ENCODE measurements around the gene PLPP4. TPM values are rescaled to one million over a fixed set of nuclear protein-coding genes. Genes with fewer than 3 reads are reported as not detected.

The PLPP4 gene
- total and polyA plus RNA-seq, 2 of the 13 experiments (the other 11 are each of a cell fraction or from before 2014, with no cell fraction given): not detected

- Histone ChIP-seq H3K27ac (ENCODE audit: extremely low read length, insufficient read depth, low read length) (no peak overlapping the region), H3K36me3 (replicated peaks in 1 of 2; ENCODE audit: control insufficient read depth in 1 of 2, insufficient read depth in 2 of 2, low read length in 2 of 2) (no peaks in the 10 kb centered on the region), H3K9ac (ENCODE audit: insufficient read depth, low read depth, low read length) (no peak overlapping the region), H3K79me2 (ENCODE audit: insufficient read depth, low read length) (no peaks in the 10 kb centered on the region), H3K4me2 (ENCODE audit: low read depth, low read length) (no peak overlapping the region), H3K27me3 (ENCODE audit: control insufficient read depth in 1 of 2, insufficient read depth in 2 of 2, low read length in 2 of 2) (peaks cover 5 to 42% of the 10 kb centered on the region in 2 experiments; a peak in 3 of 5 replicates), H3K4me1 (ENCODE audit: insufficient read depth, low read length) (no peaks in the 10 kb centered on the region; the same call in 1 of the 2 replicates), H2AFZ (ENCODE audit: low read length) (no peak overlapping the region), H4K20me1 (ENCODE audit: insufficient read depth, low read length) (no peaks in the 10 kb centered on the region), H3K4me3 (replicated peaks in 1 of 3; ENCODE audit: insufficient read depth in 1 of 3, low read depth in 2 of 3, low read length in 3 of 3) (no peak overlapping the region), H3K9me3 (ENCODE audit: low read length) (no peaks in the 10 kb centered on the region)
- no TSS peak for BruUV-seq (replicated peaks)
- in situ Hi-C loops (cut with HindIII; ENCODE audit: extremely low pct_ligation_motif_present, low pct_unique_long_range_greater_than_20kb) (no loop called here), intact Hi-C loops (cut with micrococcal nuclease; ENCODE audit: unreplicated experiment) (no loop called here)
- DNase-seq (ENCODE audit: low spot score) (no peak), FAIRE-seq (no peak), ATAC-seq (no peak)
- POLR2A ChIA-PET: no interaction called here
- 19% methylated on average over 3 of the region's 3 CpGs for WGBS (ENCODE audit: low lambda C conversion rate)
- CTCF ChIA-PET (ENCODE audit: low intra/inter-chr PET ratio, low total read pairs): no interaction called here
- TF ChIP-seq ZNF180 (CRISPR knock-in tag; IDR thresholded peaks at IDR 0.05; ENCODE audit: borderline replicate concordance, low read depth) (no peak), ZBTB26 (CRISPR knock-in tag; IDR thresholded peaks at IDR 0.05; ENCODE audit: borderline replicate concordance) (no peak), SMAD9 (CRISPR knock-in tag; IDR thresholded peaks at IDR 0.05) (no peak), ZNF530 (CRISPR knock-in tag; IDR thresholded peaks at IDR 0.05; ENCODE audit: low read depth) (no peak), SYNCRIP (IDR thresholded peaks at IDR 0.05; ENCODE audit: insufficient read depth, low read depth, low read length) (no peak), TAF15 (IDR thresholded peaks at IDR 0.05; ENCODE audit: low read depth, low read length, poor library complexity, severe bottlenecking) (no peak), SATB2 (CRISPR knock-in tag; IDR thresholded peaks at IDR 0.05) (no peak), HNRNPUL1 (IDR thresholded peaks at IDR 0.05; ENCODE audit: low read depth, low read length) (no peak), ELF1 (CRISPR knock-in tag; IDR thresholded peaks at IDR 0.05) (no peak), HHEX (CRISPR knock-in tag; IDR thresholded peaks at IDR 0.05) (no peak), SP1 (IDR thresholded peaks at IDR 0.05) (no peak), SP1 (CRISPR knock-in tag; IDR thresholded peaks at IDR 0.05) (no peak), EP300 (IDR thresholded peaks at IDR 0.05; ENCODE audit: low read depth in 2 of 2, low read length in 2 of 2) (no peak), EP300 (CRISPR knock-in tag; IDR thresholded peaks at IDR 0.05; ENCODE audit: borderline replicate concordance) (no peak), ZNF383 (CRISPR knock-in tag; IDR thresholded peaks at IDR 0.05; ENCODE audit: borderline replicate concordance) (no peak)
- TF ChIP-seq, protein P1, sequence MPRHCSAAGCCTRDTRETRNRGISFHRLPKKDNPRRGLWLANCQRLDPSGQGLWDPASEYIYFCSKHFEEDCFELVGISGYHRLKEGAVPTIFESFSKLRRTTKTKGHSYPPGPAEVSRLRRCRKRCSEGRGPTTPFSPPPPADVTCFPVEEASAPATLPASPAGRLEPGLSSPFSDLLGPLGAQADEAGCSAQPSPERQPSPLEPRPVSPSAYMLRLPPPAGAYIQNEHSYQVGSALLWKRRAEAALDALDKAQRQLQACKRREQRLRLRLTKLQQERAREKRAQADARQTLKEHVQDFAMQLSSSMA (CRISPR knock-in tag; IDR thresholded peaks at IDR 0.05): no peak
- TF ChIP-seq, protein P2, sequence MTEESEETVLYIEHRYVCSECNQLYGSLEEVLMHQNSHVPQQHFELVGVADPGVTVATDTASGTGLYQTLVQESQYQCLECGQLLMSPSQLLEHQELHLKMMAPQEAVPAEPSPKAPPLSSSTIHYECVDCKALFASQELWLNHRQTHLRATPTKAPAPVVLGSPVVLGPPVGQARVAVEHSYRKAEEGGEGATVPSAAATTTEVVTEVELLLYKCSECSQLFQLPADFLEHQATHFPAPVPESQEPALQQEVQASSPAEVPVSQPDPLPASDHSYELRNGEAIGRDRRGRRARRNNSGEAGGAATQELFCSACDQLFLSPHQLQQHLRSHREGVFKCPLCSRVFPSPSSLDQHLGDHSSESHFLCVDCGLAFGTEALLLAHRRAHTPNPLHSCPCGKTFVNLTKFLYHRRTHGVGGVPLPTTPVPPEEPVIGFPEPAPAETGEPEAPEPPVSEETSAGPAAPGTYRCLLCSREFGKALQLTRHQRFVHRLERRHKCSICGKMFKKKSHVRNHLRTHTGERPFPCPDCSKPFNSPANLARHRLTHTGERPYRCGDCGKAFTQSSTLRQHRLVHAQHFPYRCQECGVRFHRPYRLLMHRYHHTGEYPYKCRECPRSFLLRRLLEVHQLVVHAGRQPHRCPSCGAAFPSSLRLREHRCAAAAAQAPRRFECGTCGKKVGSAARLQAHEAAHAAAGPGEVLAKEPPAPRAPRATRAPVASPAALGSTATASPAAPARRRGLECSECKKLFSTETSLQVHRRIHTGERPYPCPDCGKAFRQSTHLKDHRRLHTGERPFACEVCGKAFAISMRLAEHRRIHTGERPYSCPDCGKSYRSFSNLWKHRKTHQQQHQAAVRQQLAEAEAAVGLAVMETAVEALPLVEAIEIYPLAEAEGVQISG (CRISPR knock-in tag; IDR thresholded peaks at IDR 0.05): no peak
Measured at GRCh38 chr10:120455606-120456005, 1.4 kb upstream of the PLPP4 start.

All from HepG2 (cell line).